ENCODE data around the gene ADCY4. TPM values are rescaled to one million over a fixed set of nuclear protein-coding genes. Genes with fewer than 3 reads are reported as not detected.
A peak's percentile ranks its signal among the peaks of the same experiment; 100 is the strongest.

ADCY4 gene
- total RNA-seq, 1 experiment from 2014 or later, result 0.86 TPM

DNA sequence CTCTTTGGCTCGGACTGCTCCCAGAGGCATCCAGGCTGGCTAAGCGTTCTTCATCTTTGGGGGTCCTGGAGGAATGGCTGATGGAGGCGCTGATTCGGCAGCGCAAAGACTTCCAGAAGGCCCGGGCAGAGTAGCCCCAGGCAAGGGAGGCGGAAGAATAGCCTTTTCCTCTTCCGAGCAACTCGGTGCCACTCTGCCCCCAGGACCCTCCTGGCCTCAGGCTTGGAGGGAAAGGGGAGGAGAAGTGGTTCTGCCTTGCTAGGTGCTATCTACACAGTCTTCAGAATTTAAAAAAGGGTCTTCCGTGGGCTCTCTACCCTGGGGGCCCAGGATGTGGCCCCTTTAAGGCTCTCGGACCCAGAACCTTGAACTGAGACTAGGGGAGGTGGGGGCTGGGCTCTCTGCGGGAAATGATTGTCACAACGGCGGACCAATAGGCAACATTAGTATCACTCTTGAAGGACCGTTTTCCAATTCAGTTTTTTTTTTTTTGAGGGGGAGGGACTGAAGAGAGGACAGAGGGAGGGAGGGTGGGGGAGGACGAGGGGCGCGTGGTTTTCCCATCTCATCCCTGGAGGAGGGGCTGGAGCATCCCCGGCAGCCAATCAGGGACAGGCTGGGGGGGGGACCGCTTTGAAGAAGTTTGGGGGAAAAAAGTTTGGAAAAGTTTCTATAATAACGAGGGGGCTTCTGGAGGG is 32.8 kb upstream of the ADCY4 start, which contains the start of gene NFATC4:
Gene NFATC4 (plus strand): TSS at position 671 of the 698 bp plus-strand sequence. CDS start 157 bp downstream, outside the sequence.
- Histone ChIP-seq H4K20me1 (ENCODE audit: insufficient read depth) (no peaks in the 10 kb centered on the region), H3K36me3 (ENCODE audit: control insufficient read depth in 1 of 2, insufficient read depth in 2 of 2, low read length in 2 of 2) (no peaks in the 10 kb centered on the region), H3K4me2 (ENCODE audit: low read length) (peak within 1 kb of the TSS; percentile 97), H3K9me2 (ENCODE audit: insufficient read depth) (no peaks in the 10 kb centered on the region), H3K27ac (ENCODE audit: low read depth, low read length) (peak within 1 kb of the TSS; percentile 89), H2AFZ (ENCODE audit: low read depth, low read length, poor library complexity, severe bottlenecking) (peak within 1 kb of the TSS; percentile 87), H3K27me3 (ENCODE audit: insufficient read depth, low read length) (no peaks in the 10 kb centered on the region), H3K9ac (ENCODE audit: low read length) (peak within 1 kb of the TSS; percentile 69), H3K4me3 (replicated peaks in 1 of 2; ENCODE audit: low read depth in 1 of 2, low read length in 2 of 2) (peak within 1 kb of the TSS; percentile 55 to 64), H3K4me1 (ENCODE audit: control insufficient read depth in 1 of 2, insufficient read depth in 2 of 2, low read length in 2 of 2) (peaks cover 15 to 33% of the 10 kb centered on the region in 2 experiments), H3K79me2 (ENCODE audit: insufficient read depth, low read length) (no peaks in the 10 kb centered on the region), H3K9me3 (ENCODE audit: control insufficient read depth in 1 of 2, insufficient read depth in 1 of 2, low read depth in 1 of 2, low read length in 2 of 2) (no peaks in the 10 kb centered on the region)
- intact Hi-C loops (cut with micrococcal nuclease), result loop anchor here (1.0 kb wide), 2 partner anchors 25 to 34 kb away; no protein-coding TSS in a partner anchor
- no peak for TF ChIP-seq FOSL1 (IDR thresholded peaks at IDR 0.05; ENCODE audit: low read depth)
- POLR2A ChIA-PET, result no interaction called here
- CTCF ChIA-PET, result no interaction called here
- ATAC-seq (peak; percentile 45), DNase-seq (ENCODE audit: low read depth, low spot score) (peak; percentile 81)
- BruUV-seq (replicated peaks), result TSS peak; percentile 87
- RAD21 ChIA-PET (ENCODE audit: low non-redundant PET in 1 of 2, low total read pairs in 2 of 2, uncharacterized antibody in 2 of 2, unreplicated experiment in 2 of 2), result no interaction called here

DNA sequence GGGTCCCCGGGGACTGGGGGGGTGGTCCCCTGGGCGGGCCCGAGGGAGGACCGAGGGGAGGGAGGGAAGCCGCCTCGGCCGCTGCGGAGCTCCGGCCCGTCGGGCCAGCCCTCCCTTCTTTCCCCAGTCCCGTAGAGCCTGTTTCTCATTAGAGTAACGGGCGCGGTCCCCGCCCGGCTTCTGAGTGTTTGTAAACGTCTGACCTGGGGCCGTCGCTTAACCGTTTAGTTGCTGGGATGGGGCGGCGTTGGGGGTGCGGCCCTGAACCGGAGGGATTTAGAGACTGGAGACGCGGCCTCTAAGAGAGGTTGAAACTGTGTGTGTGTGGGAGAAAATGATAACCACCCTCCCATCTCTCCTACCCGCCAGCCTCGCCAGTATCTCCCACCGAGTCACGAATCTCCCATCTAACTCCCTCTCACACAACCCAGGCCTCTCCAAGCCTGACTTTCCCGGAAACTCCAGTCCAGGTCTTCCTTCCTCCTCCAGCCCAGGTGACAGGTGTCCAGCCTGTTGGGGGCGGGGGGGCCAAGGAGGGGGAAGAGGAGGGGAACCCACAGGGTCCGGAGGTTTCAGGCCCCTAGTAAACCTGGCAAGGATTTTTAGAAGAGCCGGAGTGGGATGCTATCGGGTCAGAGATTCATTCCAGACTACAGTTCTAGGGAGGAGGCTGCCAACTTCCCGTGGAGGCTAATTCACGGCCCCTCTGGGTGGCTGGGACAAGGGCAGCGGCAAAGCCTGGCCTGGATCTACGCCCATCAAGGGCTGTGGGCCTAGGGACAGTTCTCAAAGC is 32.0 kb upstream of the ADCY4 start:
- POLR2A ChIA-PET, result interaction anchor here (0.8 to 2.2 kb wide), 6 partner anchors 15 to 1272 kb away, joined by 3 to 33 read pairs (median 4); partner anchors contain the start of genes ACIN1, CBLN3, KHNYN and RNF31
- ATAC-seq (peak; percentile 77), DNase-seq (ENCODE audit: low read depth, low spot score) (peak; percentile 97)
- Histone ChIP-seq H3K9me2 (ENCODE audit: insufficient read depth) (no peaks in the 10 kb centered on the region), H3K4me2 (ENCODE audit: low read length) (peak overlapping the region; percentile 97), H3K4me3 (replicated peaks in 1 of 2; ENCODE audit: low read depth in 1 of 2, low read length in 2 of 2) (peak overlapping the region; percentile 55 to 64), H3K9me3 (ENCODE audit: control insufficient read depth in 1 of 2, insufficient read depth in 1 of 2, low read depth in 1 of 2, low read length in 2 of 2) (no peaks in the 10 kb centered on the region), H4K20me1 (ENCODE audit: insufficient read depth) (no peaks in the 10 kb centered on the region), H3K9ac (ENCODE audit: low read length) (peak overlapping the region; percentile 69), H3K27ac (ENCODE audit: low read depth, low read length) (peak overlapping the region; percentile 89), H3K36me3 (ENCODE audit: control insufficient read depth in 1 of 2, insufficient read depth in 2 of 2, low read length in 2 of 2) (no peaks in the 10 kb centered on the region), H2AFZ (ENCODE audit: low read depth, low read length, poor library complexity, severe bottlenecking) (peak overlapping the region; percentile 87), H3K4me1 (ENCODE audit: control insufficient read depth in 1 of 2, insufficient read depth in 2 of 2, low read length in 2 of 2) (peaks cover 15 to 33% of the 10 kb centered on the region in 2 experiments), H3K79me2 (ENCODE audit: insufficient read depth, low read length) (no peaks in the 10 kb centered on the region), H3K27me3 (ENCODE audit: insufficient read depth, low read length) (no peaks in the 10 kb centered on the region)
- RAD21 ChIA-PET (ENCODE audit: low non-redundant PET in 1 of 2, low total read pairs in 2 of 2, uncharacterized antibody in 2 of 2, unreplicated experiment in 2 of 2), result interaction anchor here (0.9 to 2.2 kb wide), 4 partner anchors 33 to 65 kb away, joined by 3 to 18 read pairs (median 6); no protein-coding TSS in a partner anchor
- no TSS peak for BruUV-seq (replicated peaks)
- intact Hi-C loops (cut with micrococcal nuclease), result loop anchor here (1.0 kb wide), 2 partner anchors 25 to 34 kb away; no protein-coding TSS in a partner anchor
- CTCF ChIA-PET, result interaction anchor here (0.7 to 2.3 kb wide), 11 partner anchors 10 to 125 kb away, joined by 3 to 84 read pairs (median 7); partner anchors contain the start of genes CIDEB, SDR39U1 and TINF2
- TF ChIP-seq ELF1 (IDR thresholded peaks at IDR 0.05; ENCODE audit: borderline replicate concordance, low read depth), result no peak
- TF ChIP-seq FOSL1 (IDR thresholded peaks at IDR 0.05; ENCODE audit: low read depth), result no peak
- no peak for TF ChIP-seq ZNF274 (IDR thresholded peaks at IDR 0.05; ENCODE audit: low read depth, low read length)
- TF ChIP-seq YY1 (IDR thresholded peaks at IDR 0.05; ENCODE audit: extremely low read depth, insufficient replicate concordance, low read depth, low read length), result peak; percentile 50
- TF ChIP-seq, protein P1, sequence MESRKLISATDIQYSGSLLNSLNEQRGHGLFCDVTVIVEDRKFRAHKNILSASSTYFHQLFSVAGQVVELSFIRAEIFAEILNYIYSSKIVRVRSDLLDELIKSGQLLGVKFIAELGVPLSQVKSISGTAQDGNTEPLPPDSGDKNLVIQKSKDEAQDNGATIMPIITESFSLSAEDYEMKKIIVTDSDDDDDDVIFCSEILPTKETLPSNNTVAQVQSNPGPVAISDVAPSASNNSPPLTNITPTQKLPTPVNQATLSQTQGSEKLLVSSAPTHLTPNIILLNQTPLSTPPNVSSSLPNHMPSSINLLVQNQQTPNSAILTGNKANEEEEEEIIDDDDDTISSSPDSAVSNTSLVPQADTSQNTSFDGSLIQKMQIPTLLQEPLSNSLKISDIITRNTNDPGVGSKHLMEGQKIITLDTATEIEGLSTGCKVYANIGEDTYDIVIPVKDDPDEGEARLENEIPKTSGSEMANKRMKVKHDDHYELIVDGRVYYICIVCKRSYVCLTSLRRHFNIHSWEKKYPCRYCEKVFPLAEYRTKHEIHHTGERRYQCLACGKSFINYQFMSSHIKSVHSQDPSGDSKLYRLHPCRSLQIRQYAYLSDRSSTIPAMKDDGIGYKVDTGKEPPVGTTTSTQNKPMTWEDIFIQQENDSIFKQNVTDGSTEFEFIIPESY (IDR thresholded peaks at IDR 0.05; ENCODE audit: extremely low read depth, insufficient replicate concordance, low read length), result peak; percentile 9
- peak; percentile 68 for TF ChIP-seq TCF7L2 (IDR thresholded peaks at IDR 0.05; ENCODE audit: borderline replicate concordance, extremely low read depth, insufficient read depth, insufficient read length)
- no peak for TF ChIP-seq RAD21 (IDR thresholded peaks at IDR 0.05; ENCODE audit: low read depth)
- TF ChIP-seq SP1 (IDR thresholded peaks at IDR 0.05; ENCODE audit: low read depth), result peak; percentile 94
- no peak for TF ChIP-seq EZH2phosphoT487 (IDR thresholded peaks at IDR 0.05; ENCODE audit: borderline replicate concordance)
- TF ChIP-seq SIN3A (IDR thresholded peaks at IDR 0.05; ENCODE audit: low read depth), result peak; percentile 29; the same call in 1 of the 2 replicates
- peak; percentile 51 for TF ChIP-seq JUND (IDR thresholded peaks at IDR 0.05)
- TF ChIP-seq CEBPB (IDR thresholded peaks at IDR 0.05; ENCODE audit: low read depth), result no peak
- no peak for TF ChIP-seq EZH2 (IDR thresholded peaks at IDR 0.05)
